ENCODE results near the gene XAB2.

DNA sequence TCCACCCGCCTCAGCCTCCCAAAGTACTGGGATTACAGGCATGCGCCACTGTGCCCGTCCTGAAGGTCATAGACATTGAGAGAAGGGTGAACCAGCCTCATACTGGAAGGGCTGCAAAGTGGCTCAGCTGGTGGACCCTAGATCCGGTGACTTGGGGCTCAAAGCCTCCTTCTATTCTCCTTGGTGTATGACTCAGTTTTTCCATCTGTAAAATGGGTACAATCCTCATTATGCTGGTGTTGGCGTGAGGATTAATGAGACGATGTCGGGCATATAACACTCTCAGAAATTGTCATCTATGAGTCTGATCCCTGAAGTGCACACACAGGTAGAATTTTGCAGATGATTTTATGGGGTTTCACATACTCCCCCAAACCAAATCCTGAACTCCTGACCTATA, 39.5 kb downstream of the XAB2 start:
- TF ChIP-seq, protein P1, sequence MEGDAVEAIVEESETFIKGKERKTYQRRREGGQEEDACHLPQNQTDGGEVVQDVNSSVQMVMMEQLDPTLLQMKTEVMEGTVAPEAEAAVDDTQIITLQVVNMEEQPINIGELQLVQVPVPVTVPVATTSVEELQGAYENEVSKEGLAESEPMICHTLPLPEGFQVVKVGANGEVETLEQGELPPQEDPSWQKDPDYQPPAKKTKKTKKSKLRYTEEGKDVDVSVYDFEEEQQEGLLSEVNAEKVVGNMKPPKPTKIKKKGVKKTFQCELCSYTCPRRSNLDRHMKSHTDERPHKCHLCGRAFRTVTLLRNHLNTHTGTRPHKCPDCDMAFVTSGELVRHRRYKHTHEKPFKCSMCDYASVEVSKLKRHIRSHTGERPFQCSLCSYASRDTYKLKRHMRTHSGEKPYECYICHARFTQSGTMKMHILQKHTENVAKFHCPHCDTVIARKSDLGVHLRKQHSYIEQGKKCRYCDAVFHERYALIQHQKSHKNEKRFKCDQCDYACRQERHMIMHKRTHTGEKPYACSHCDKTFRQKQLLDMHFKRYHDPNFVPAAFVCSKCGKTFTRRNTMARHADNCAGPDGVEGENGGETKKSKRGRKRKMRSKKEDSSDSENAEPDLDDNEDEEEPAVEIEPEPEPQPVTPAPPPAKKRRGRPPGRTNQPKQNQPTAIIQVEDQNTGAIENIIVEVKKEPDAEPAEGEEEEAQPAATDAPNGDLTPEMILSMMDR (IDR thresholded peaks at IDR 0.05) = no peak
- no peak for TF ChIP-seq POLR2A (IDR thresholded peaks at IDR 0.05)
- TF ChIP-seq POLR2AphosphoS5 (IDR thresholded peaks at IDR 0.05) = no peak
